ENCODE data around the gene LDHB.
"Not testable (repeated sequence)": the region's sequence is repeated elsewhere in the genome, so short reads cannot be mapped to it uniquely, and the experiment has no call there.

Gene LDHB

DNA sequence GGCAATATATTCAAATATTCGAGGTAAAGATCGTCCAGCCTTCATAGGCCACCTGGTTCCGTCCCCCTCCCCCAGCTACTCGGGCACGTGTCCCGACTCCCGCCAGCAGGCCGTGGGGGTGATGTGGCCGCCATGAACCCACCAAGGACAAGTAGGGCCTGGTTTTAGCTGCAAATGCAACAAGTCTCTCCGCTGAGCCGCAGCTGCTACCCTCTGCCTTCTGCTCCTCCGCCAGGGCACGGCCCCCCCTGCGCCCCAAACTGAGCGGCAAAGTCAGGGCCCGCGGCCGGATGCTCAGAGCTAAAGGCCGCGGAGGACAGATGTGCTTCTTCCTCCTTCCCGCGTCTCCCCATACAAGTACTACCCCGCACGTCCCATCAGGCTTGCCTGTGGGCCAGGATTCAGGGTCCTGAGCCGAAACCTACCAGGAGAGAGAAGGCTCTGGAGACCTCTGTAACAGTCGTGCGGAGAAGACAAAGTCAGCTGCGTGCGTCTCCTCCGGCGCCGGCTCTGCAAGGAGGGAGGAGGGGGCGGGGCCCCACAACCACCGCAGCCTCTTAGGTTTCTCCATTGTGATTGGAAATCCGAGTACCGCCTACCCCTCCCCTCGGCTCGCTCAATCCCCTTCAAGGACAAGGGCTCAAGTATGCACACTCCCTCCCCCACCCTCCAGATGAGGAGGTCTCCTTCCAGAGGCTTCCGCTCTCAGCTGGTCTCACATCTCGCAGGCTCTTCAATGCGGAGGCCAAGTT is at the start of gene LDHB:
Gene LDHB (minus strand): TSS at position 517 of the 752 bp plus-strand sequence. CDS start 3,171 bp downstream, outside the sequence.
- DNase-seq = peak; percentile 88

- DNase-seq = no peak
Observed at GRCh38 chr12:21704847-21705246, 47.2 kb upstream of the LDHB start.

DNA sequence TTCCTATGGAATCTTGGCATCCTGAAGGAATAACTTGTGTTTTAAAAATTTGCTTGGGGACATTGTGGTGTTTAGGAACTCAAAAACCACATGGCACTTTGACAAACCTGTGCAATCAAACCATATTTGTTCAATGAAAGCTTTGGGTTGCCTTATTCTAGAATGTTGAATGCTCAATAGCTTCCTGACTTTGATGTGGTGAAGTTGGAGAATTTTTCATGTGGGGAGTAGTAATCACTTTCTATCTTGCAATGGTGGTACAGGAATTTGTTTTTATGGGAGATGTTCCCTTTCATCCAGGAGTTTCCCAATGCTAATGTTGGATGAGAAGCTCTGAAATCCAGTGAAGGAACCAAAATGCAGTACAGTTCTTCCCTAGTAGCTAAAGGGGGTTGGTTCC is 42.2 kb upstream of the LDHB start:
- DNase-seq = no peak

- DNase-seq = no peak
Observed at GRCh38 chr12:21697904-21698630, 40.4 kb upstream of the LDHB start.

DNA sequence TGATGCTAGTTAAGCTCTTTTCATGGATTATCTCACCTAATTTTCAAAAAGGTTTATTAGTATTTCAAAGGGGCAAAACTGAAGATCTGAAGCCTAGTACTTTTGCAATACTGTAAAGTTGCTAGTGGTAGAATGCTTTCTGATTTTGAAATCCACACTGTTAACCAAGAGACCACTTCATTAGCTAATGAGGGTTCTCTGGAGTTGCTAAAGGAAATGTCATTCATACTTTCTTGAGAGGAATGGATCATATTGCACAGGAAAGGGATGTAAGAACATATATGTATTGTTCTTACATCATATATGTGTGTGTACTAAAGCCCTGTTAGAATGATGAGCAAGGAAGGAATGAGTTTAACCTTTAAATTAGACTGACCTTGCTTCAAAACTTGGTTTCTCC is 39.0 kb upstream of the LDHB start:
- DNase-seq = no peak

DNA sequence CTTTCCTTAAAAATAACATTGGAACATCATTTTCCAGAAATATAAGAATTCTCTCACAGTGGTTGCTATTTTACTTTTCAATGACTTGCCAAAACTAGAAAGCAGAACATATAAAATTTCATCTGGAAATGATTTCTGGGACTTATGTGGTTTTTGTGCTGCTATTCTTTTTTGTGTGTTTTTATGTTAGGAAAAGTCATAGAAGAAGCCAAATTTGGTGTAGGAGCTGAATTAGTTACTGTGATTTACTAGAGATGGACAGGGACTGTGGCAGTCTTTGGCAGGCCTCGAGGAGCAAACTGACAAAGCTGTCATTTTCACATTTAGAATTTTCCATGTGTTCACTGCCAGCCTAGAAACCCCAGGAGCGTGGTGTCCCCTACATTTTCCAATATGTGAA is 38.3 kb upstream of the LDHB start:
- DNase-seq = no peak

- no peak for DNase-seq
Observed at GRCh38 chr12:21694660-21695059, 37.0 kb upstream of the LDHB start.

GRCh38 chr12:21691515-21691914 is 33.9 kb upstream of the LDHB start:
- no peak for DNase-seq

DNA sequence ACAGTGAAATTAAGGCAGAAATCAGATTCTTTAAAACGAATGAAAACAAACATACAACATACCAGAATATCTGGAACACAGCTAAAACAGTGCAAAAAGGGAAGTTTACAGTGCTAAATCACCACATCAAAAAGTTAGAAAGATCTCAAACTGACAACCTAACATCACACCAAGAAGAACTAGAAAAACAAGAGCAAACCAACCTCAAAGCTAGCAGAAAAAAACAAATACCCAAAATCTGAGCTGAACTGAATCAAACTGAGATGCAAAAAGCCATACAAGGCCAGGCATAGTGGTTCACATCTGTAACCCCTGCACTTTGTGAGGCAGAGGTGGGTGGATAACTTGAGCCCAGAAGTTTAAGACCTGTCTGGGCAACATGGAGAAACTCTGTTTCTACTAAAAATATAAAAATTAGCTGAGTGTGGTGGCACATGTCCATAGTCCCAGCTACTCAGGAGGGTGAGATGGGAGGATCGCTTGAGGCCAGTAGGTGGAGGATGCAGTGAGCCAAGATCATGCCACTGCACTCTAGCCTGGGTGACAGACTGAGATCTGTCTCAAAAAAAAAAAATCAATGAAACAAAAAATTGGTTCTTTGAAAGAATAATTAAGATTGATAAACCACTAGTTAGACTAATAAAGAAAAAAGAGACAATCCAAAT is 33.2 kb upstream of the LDHB start:
- no peak for DNase-seq

DNA sequence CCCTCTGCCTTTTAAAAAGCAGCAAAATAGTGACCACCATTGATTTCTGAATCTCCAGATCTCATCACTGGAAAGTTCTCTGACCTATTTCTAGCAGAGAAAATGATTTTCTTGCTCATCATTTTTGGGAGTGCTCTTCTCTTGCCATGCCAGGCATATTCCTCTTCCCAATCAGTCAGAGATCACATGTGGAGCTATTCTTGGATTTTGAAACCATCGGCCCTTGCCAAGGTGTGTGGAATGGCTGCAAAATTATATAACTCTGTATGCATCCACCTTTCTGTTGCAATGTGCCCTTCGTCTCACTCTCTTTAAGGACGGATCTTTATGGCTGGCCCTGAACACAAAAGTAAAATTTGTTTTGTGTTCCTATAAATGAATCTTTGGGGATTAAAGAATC is 25.5 kb upstream of the LDHB start:
- DNase-seq = no peak

GRCh38 chr12:21678959-21679358 is 21.3 kb upstream of the LDHB start:
- no peak for DNase-seq

- no peak for DNase-seq
Observed at GRCh38 chr12:21677622-21678277, 20.1 kb upstream of the LDHB start.

DNA sequence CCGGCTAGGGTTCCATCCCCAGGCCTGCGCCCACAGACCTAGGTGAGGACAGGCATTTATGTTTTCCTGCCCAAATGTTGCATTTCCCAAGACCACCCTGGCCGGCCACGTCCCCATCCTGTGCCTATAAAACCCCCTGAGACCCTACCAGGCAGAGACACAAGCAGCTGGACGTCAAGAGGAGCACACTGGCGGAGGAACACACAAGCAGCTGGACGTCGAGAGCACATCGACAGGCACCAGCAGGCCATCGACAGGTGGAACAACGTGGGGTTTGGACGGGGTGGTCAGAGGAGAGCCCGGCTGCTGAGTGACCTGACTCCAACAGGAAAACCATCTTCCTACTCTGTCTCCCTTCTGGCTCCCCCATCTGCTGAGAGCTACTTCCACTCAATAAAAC is 19.6 kb upstream of the LDHB start:
- DNase-seq = no peak

DNA sequence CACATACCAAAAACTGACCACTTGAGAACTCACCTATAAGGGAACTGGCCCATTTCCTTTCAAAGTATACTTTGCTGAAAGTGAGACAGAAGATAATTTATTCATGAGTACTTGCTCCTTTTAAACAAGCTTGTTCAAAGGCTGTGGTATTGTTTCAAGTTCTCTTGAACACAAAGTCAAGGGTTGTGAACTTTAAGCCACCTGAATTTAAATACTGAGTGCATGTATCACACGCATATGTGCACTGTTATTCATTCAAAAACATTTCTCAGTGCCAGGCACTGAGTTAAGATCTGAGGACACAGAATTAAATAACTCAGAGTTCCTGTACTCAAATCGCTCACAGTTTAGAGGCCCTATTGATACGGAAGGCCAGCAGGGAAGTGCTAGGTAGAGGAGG is 19.1 kb upstream of the LDHB start:
- DNase-seq = no peak

GRCh38 chr12:21675641-21676040 is 18.0 kb upstream of the LDHB start:
- DNase-seq = no peak

DNA sequence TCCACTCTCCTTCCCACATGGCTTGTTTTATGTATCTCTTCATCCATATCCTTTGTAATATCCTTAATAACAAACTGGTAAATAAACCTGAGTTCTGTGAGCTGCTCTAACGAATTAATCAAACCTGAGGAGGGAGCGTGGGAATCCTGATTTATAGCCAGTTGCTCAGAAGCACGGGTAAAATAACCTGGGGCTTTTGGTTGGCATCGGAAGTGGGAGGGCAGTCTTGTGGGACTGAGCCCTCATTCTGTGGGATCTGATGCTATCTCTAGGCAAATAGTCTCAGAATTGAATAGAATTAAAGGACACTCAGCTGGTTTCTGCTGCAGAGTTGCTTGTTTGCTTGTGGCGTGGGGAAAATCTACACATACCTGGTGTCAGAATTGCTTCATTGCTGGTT is 17.5 kb upstream of the LDHB start:
- no peak for DNase-seq

GRCh38 chr12:21673830-21674552 is 16.3 kb upstream of the LDHB start:
- not testable (repeated sequence) for DNase-seq

DNA sequence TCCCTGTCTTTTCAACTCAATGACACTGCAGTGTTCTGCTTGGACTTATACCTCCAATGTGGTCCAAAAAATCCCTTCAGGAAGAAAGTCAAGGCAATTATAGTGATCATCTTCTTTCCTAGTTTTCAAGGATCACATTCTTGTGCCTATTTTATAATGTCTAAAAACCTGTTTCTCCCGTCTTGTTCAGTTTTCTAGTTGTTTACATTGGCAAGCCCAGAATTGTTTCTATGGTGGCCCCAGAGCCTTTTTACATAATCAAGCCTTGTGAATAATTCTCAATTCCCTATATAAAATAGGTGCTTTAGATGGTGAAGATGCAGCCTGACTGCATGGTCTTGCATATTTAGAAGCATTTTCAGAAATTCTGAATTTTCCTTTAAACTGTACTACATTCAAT is 14.5 kb upstream of the LDHB start:
- DNase-seq = no peak

DNA sequence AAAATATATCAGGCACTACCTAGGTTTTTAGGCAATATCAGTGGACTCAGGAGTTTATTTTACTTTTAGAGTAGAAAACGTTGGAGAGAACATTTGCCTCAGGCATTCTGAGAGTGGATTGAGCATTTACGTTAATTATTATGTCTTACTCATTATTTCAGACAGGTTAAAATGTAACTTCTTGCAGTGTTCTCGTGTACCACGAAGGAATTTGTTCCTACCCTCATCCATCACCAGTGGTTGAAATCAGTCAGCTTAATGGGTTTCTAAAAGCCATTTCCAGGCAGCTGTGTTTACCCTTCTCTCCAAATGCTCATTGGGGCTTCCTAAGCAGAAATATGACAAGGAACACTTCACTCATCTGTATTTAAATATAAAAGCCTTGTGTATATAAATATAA is 9.1 kb upstream of the LDHB start:
- DNase-seq = no peak

DNA sequence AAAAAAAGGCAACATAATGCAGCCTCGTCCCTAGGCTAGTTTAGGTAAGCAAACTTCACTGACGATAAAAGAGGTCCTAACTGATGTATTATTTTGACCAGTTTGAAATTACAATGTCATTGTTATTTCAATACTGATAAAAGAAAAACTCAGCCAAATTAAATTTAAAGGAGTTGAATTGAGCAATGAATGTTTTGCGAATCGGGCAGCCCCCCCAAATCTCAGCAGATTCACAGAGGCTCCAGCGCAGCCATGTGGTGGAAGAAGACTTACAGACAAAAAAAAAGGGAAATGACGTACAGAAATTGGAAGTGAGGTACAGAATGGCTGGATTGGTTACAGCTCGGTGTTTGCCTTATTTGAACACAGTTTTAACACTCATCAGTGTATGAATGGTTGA is 8.2 kb upstream of the LDHB start:
- no peak for DNase-seq

- no peak for DNase-seq
Observed at GRCh38 chr12:21662122-21662792, 4.6 kb upstream of the LDHB start.
